HG02943 (cell line): Measurements from ENCODE around the gene KIDINS220.
A peak's percentile ranks its signal among the peaks of the same experiment; 100 is the strongest.

ENCODE experiments used
- ATAC-seq: cut with Tn5 transposase; IDR thresholded peaks from one replicate; pipeline ENCODE4 v1.9.1; 2021; ENCODE audit warnings: mild to moderate bottlenecking, low read depth, moderate library complexity; ENCODE audit not compliant: unreplicated experiment

Gene KIDINS220

GRCh38 chr2:8836971-8837794 is at the start of gene KIDINS220:
Gene KIDINS220, minus strand, starts transcription at chr2:8837613. Its CDS starts 10,520 bp downstream, at chr2:8827093.
- ATAC-seq: peak; percentile 81

- no peak for ATAC-seq
These were observed 49.5 kb upstream of the KIDINS220 start for GRCh38 chr2:8886876-8887275.

- ATAC-seq: no peak
These were observed 48.7 kb upstream of the KIDINS220 start for GRCh38 chr2:8886202-8886518.

GRCh38 chr2:8885449-8886201 is 48.2 kb upstream of the KIDINS220 start:
- ATAC-seq: no peak

GRCh38 chr2:8884812-8885211 is 47.4 kb upstream of the KIDINS220 start:
- no peak for ATAC-seq

- no peak for ATAC-seq
These were observed 44.7 kb upstream of the KIDINS220 start for GRCh38 chr2:8882094-8882493.

GRCh38 chr2:8877894-8878293 is 40.5 kb upstream of the KIDINS220 start:
- ATAC-seq: no peak

- no peak for ATAC-seq
These were observed 39.9 kb upstream of the KIDINS220 start for GRCh38 chr2:8877332-8877731.

- no peak for ATAC-seq
These were observed 39.2 kb upstream of the KIDINS220 start for GRCh38 chr2:8876628-8877027.

- no peak for ATAC-seq
These were observed 35.5 kb upstream of the KIDINS220 start for GRCh38 chr2:8872821-8873432.

GRCh38 chr2:8870441-8870840 is 33.0 kb upstream of the KIDINS220 start:
- no peak for ATAC-seq

- ATAC-seq: no peak
These were observed 29.9 kb upstream of the KIDINS220 start for GRCh38 chr2:8867363-8867762.

- no peak for ATAC-seq
These were observed 26.0 kb upstream of the KIDINS220 start for GRCh38 chr2:8863331-8863953.

- no peak for ATAC-seq
These were observed 24.8 kb upstream of the KIDINS220 start for GRCh38 chr2:8862230-8862629.

- no peak for ATAC-seq
These were observed 24.4 kb upstream of the KIDINS220 start for GRCh38 chr2:8861797-8862196.

GRCh38 chr2:8860239-8860638 is 22.8 kb upstream of the KIDINS220 start:
- no peak for ATAC-seq

- no peak for ATAC-seq
These were observed 21.5 kb upstream of the KIDINS220 start for GRCh38 chr2:8858910-8859309.

GRCh38 chr2:8858264-8858663 is 20.9 kb upstream of the KIDINS220 start:
- no peak for ATAC-seq

- no peak for ATAC-seq
These were observed 20.3 kb upstream of the KIDINS220 start for GRCh38 chr2:8857709-8858108.

GRCh38 chr2:8856176-8856575 is 18.8 kb upstream of the KIDINS220 start:
- ATAC-seq: no peak

- no peak for ATAC-seq
These were observed 17.6 kb upstream of the KIDINS220 start for GRCh38 chr2:8855010-8855409.
